NCI-H526 (cell line): ENCODE measurements around the gene GCKR.
"Not testable (repeated sequence)": the region's sequence is repeated elsewhere in the genome, so short reads cannot be mapped to it uniquely, and the experiment has no call there.

Experiments used
- DNase-seq, 2 experiments: peaks; one replicate each; lab custom pipeline; 2025; lab: John Stamatoyannopoulos, UW

Gene GCKR

DNA sequence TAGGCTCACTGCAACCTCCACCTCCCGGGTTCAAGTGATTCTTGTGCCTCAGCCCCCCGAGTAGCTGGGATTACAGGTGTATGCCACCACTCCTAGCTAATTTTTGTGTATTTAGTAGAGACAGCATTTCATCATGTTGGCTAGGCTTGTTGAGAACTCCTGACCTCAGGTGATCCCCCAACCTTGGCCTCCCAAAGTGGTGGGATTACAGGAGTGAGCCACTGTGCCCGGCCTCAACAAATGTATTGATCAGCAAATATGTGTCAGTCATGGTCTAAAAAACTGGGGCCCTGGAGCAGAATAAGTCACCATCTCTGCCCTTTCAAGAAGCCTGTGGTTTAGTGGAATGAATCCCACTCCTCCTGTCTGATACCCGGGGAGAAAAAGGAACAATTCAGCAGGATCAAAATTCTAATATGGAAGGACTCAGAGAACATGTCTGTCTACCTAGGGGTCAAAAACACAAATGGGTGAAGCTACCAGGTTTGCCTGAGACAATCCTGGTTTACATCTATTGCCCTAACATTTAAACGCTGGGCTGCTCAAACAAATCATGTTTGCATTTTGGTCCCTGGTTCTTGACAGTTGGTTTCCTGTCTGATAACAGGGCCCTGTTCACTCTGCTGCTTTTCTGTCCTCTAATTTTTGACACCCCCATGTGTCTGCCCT is 21.6 kb downstream of the GCKR start:
- DNase-seq = no peak

DNA sequence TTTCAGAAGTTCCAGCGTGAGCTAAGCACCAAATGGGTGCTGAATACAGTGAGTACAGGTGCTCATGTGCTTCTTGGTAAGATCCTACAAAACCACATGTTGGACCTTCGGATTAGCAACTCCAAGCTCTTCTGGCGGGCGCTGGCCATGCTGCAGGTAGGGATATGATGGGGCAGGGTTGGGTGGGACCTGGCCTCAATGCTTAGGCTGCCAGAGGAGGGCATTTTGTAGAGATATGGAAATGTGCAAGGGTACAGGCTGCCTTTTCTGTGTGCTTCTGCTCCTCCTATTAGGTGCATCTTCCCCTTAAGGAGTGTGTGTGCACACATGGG is 22.1 kb downstream of the GCKR start:
- no peak for DNase-seq

DNA sequence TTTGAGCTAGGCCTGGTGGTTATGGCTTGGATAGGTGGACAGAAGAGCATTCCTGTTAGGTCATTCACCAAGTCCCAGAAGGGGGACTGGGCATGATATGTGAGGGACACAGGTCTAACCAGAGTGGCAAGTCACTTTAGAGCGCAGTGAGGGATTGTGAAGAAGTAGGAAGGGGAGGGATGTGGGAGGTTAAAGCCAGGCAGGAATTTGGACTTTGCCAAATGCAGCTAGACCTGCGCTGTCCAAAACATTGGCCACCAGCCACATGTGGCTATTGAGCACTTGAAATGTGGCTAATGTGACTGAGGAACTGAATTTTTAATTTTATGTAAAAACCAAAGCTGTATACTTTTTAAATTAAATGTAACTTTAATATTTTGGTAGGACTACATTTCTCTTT is 23.7 kb downstream of the GCKR start:
- DNase-seq = no peak

DNA sequence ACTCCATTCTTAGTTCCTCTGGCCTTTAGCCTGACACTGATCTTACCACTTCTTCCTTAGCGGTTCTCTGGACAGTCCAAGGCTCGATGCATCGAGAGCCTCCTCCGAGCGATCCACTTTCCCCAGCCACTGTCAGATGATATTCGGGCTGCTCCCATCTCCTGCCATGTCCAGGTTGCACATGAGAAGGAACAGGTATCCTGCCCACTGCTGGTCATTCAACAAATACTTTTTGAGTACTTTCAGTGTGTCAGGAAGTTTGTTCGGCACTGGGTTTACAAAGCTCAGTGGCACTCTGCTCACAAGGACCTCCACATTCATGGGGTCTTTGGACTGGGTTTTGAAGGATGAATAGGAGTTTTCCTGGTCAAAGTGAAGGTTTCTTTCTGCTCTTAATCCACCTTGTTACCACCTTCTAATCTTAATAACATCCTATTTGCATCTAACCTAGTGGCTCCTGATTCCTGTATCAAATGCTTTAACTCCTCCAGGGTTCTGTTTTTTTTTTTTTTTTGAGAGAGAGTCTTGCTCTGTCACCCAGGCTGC is 25.8 kb downstream of the GCKR start:
- no peak for DNase-seq

DNA sequence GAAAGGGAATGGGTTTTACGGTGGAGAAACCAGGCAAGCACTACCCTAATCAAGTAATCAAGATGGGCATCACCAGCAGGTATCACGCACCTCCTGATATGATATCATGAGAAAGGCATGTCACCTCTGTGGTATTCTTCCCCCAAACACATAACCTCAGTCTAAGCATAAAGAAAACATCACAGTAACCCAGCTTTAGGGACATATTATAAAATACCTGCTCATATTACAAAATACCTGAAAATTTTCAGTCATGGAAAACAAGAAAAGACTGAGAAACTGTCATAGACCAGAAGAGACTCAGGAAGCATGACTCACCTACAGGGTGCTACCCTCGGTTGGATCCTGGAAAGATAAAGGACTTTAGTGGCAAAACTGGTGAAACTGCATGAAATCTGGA is 30.5 kb downstream of the GCKR start:
- DNase-seq = no peak

DNA sequence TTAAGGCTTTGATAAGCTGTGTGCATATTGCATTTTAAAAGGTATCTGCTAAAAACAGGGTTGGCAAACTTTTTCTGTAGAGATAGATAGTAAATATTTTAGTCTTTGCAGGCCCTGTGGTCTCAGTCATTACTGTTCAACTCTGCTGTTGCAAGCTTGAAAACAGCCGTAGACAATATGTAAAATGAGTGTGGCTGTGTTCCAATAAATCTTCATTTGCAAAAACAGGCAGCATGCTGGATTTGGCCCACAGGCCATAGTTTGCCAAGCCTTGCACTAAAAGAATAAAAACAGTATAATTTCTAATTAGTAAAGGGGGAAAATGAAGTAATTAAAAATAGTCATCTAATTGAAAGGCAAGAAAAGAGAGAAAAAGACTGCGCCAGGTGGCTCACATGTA is 35.3 kb downstream of the GCKR start:
- DNase-seq = no peak

DNA sequence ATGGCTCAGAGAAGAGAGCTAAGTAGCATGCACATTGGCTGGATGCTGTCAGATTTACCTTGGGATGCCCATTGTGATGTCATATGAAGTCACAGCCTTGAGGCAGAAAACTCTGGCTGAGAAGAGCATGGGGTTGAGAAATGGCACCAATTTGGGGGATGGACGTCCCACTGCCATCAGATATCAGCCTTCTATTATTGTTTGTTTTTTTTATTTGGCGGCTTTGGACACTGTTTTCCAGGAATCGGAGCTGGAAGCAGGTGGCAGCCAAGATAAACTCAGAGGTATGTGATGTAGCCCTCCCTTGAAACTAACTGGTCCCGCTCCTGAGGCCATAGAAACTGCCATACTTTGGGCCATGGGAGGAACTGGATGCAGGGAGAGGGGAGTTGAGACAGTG is 40.6 kb downstream of the GCKR start:
- DNase-seq = no peak

DNA sequence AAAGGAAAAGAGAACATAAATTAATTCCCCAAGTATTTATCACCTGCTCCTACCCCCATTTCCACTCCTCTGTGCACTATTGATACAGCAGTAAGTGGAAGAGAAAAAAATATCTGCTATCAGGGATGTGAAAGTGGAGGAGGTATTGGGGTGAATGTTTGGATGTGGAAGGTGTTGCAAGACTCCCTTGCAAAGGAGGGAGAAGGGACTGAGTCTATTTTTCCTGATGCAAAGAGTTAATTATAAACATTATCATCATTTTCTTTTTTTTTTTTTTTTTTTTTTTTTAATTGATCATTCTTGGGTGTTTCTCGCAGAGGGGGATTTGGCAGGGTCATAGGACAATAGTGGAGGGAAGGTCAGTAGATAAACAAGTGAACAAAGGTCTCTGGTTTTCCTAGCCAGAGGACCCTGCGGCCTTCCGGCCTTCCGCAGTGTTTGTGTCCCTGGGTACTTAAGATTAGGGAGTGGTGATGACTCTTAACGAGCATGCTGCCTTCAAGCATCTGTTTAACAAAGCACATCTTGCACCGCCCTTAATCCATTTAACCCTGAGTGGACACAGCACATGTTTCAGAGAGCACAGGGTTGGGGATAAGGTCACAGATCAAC is 42.3 kb downstream of the GCKR start:
- not testable (repeated sequence) for DNase-seq

DNA sequence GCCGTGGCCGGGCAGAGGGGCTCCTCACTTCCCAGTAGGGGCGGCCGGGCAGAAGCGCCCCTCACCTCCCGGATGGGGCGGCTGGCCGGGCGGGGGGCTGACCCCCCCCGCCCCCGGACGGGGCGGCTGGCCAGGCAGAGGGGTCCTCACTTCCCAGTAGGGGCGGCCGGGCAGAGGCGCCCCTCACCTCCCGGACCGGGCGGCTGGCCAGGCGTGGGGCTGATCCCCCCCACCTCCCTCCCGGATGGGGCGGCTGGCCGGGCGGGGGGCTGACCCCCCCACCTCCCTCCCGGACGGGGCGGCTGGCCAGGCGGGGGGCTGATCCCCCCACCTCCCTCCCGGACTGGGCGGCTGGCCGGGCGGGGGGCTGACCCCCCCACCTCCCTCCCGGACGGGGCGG is 43.0 kb downstream of the GCKR start:
- DNase-seq = not testable (repeated sequence)

DNA sequence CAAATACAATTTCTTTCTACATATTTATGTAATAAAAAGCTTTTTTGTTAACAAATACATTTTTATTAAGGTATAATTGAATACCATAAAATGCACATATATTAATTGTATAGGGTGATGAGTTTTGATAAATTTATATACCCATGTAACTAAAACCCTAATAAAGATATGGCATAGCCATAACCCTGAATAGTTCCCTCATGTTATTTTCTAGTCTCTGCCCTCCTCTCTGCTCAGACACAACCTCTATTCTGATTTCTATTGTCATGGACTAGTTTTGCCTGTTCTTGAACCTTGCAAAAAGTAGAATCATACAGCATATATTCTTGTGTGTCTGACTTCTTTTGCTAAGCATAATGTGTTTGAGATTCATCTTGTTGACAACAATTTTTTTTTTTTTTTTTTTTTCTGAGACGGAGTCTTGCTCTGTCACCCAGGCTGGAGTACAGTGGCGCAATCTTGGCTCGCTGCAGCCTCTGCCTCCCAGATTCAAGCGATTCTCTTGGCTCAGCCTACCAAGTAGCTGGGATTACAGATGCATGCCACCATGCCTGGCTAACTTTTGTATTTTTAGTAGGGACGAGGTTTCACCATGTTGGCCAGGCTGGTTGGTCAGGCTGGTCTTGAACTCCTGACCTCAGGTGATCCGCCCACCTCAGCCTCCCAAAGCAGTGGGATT is 47.6 kb downstream of the GCKR start:
- no peak for DNase-seq

DNA sequence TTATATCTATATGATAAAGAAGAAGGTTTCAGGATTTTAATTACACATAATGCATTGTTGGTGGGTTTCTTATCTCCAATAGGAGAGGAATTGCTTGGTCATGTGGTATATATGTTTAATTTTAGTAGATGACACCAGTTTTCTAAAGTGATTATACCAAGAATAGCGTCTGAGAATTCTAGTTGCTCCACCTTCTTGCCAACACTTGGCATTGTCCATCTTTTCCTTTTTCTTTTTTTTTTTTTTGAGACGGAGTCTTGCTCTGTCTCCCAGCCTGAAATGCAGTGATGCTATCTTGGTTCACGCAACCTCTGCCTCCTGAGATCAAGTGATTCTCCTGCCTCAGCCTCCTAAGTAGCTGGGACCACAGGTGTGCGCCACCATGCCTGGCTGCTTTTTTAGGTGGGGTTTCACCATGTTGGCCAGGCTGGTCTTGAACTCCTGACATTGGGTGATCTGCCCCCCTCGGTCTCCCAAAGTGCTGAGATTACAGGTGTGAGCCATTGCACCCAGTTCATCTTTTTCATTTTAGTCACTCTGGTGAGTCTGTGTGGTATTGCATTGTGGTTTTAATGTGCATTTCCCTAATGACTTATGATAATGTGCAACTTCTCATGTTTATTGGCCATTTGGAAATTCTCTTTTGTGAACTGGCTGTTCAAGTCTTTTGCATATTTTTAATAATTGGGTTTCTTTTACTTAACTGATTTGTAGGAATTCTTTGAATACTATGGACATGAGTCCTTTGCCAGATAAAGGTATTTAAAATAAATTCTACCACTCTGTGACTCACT is 48.9 kb downstream of the GCKR start:
- DNase-seq = no peak

DNA sequence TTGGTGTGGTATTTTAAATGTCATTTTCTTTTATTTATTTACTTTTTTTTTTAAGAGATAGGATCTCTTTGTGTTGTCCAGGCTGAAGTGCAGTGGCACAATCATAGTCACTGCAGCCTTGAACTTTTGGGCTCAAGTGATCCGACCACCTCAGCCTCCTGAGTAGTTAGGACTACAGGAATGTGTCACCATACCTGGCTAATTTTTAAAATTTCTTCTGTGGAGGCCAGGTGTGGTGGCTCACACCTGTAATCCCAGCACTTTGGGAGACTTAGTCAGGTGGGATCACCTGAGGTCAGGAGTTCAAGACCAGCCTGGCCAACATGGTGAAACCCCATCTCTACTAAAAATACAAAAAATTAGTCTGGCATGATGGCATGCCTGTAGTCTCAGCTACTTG is 52.7 kb downstream of the GCKR start:
- no peak for DNase-seq

DNA sequence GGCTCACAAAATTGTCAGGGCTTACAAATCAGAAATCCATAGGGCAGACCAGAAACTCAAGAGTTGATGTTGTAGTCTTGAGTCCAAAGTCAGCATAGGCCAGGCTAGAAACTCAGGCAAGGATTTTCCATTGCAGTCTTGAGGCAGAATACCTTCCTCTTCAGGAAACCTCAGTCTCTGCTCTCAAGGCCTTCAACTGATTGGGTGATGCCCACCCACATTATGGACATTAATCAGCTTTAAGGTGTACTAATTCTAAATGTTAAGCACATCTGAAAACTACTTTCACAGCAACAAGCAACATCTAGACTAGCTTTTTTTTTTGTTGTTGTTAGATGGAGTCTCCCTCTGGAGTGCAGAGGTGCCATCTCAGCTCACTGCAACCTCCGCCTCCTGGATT is 54.9 kb downstream of the GCKR start:
- no peak for DNase-seq

DNA sequence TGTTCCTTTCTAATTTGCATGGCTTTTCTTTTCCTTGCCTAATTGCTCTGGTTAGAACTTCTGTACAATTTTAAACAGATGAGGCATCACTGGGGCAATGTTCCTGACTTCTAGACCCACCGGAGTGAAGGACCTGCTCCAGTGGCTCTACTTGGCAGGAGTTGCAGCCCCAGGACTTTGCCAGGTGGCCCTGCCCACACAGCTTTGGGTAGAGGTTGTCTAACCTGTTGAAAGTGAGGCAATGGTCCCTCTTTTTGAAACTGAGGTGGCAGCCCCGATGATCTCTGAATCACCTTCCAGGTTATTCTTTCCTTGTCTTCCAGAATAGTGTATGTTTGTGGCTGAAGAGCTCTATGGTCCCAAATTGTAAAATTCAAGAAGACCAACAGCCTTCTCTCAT is 56.3 kb downstream of the GCKR start:
- DNase-seq = no peak

DNA sequence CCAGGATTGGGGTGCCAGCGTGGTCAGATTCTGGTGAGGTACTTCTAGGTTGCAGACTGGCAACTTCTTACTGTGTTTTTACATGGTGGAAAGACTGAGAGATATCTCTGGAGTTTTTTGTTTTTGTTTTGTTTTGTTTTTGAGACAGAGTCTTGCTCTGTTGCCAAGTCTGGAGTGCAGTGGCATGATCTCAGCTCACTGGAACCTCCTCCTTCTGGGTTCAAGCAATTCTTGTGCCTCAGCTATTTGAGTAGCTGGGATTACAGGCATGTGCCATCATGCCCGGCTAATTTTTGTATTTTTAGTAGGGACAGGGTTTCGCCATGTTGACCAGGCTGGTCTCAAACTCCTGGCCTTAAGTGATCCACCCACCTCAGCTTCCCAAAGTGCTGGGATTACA is 57.8 kb downstream of the GCKR start:
- DNase-seq = not testable (repeated sequence)

DNA sequence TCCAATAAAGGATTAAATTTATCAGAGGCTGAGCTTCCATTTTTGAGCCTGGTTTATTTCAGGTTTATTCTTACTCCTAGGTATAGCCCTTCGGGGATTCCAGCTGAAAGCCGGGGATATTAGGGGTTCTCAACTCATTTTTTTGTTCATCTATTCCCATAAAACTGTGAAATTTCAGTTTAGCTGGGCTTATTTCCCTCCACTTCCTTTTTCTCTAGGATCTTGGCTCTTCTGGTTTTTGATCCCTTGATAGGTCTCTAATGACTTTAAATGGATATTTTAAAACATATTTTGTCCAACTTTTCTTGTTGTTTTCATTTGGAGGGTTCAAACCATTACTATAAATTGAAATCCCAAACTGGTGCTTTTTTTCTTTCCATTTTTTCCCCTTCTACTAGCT is 62.6 kb downstream of the GCKR start:
- no peak for DNase-seq

DNA sequence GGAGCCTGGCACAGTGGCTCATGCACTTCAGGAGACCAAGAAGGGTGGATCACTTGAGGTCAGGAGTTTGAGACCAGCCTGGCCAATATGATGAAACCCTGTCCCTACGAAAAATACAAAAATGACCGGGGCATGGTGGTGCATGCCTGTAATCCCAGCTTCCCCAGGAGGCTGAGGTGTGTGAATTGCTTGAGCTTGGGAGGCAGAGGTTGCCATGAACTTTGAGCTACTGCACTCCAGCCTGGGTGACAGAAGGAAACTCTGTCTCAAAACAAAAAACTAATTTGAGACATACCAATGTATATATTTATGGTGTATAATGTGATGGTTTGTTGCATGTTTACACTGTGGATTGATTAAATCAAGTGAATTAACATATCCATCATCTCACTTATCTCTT is 64.4 kb downstream of the GCKR start:
- no peak for DNase-seq

DNA sequence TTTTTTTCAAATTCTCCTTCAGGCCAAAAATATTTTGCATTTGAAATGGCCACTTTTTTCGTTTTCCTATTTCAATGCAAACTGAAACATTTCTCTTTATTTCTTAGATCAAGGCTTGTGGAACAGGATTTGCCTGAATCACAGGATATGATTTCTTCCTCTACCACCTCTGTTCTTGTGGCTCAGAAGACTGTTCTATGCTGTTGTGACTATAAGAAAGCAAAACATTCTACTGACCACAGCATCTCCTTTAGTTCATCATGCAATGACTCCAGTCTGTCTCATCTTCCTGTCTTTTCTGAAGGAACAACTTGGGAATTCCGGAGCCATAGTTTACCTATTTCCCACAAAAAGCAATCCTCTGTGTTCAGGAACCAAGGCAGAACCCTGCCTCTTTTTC is 70.0 kb downstream of the GCKR start:
- DNase-seq = no peak

DNA sequence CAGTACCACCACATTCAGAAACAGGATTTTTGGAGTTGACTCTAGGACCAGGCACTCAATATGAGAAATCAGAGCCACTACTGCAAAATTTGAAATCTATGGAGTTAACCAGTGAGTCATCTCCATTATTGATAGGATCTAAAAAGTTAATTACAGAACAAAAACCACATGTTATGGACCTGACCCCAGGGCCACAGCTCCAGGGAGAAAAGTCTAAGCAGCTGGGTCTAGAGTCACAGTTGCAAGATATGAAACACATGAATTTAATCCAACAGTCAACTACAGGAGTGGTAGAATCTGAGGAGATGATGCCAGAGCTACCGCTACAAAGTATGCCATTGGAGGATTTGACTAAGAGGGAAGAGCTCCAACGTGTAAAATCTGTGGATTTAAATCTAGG is 72.8 kb downstream of the GCKR start:
- no peak for DNase-seq

DNA sequence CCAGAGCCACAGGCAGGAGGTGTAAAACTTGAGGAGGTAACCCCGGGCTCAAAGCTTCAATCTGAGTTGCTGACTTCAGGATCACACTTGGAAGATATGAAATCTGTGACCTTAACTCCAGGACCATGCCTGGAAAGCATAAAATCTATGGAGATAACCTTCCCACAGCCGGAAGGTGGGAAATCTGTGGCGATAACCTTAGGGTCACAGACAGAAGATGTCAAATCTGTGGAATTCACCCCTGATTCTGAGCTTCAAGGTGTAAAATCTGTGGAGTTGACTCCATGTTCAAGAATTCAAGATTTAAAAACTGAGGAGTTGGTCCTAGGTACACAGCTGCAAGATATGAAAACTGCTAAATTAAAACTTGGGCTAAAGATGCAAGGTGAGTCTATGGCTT is 74.6 kb downstream of the GCKR start:
- DNase-seq = no peak

DNA sequence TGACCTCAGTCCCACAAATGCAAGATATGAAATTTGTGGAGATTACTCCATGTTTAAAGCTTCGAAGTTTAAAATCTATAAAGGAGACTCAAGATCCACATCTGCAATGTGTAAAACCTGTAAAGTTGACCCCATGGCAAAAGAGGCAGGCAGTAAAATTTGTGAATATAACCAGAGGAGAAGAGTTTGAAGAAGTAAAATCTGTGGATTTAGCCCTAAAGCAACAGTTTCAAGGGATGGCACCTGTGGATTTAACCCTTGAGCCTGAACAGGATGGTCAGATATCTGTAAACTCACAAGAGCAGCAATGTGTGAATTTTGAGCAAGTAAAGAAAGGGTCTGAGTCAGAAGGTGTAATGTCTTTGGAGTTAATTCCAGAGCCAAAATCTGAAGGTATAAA is 75.0 kb downstream of the GCKR start:
- no peak for DNase-seq

DNA sequence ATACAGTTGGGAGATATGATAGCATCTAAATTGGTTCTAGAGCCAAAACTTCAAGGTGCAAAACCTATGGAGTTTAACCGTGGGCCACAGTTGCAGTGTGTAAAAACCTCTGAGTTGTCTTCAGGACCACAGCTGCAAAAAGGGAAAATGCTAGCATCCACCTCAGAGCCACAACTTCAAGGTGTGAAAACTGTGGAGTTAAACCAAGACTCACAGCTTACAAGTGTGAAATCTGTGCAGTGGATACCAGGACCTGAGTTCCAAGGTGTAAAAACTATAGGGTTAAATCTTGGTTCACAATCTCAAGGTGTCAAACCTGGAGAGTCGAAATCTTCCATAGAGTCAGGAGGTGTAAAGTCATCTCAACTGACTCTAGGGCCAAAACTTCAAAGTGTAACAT is 75.8 kb downstream of the GCKR start:
- DNase-seq = no peak

DNA sequence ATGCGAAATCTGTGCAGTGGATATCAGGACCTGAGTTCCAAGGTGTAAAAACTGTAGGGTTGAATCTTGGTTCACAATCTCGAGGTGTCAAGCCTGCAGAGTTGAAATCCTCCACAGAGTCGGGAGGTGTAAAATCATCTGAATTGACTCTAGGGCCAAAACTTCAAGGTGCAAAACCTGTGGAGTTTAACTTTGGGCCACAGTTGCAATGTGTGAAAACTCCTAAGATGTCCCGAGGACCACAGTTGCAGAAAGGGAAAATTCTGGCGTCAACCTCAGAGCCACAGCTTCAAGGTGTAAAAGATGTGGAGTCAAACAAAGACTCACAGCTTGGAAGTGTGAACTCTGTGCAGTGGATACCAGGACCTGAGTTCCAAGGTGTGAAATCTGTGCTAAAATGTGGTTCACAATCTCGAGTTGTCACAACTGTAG is 76.4 kb downstream of the GCKR start:
- DNase-seq = no peak
